Thymus (tissue), 11 donors: ENCODE measurements around the gene TSC22D3. TPM values are rescaled to one million over a fixed set of nuclear protein-coding genes. Genes with fewer than 3 reads are reported as not detected.

Experiments
- DNase-seq, 9 donors: peaks; one replicate each; pipeline ENCODE4 v3.0.0-alpha.2; 2013; ENCODE audit warnings: low spot score in 9 of 9, low read depth in 6 of 9, missing footprints in 1 of 9
- H3K27ac ChIP-seq, 2 donors: one replicate each; pipeline ENCODE4 v1.5.1; 2013; ENCODE audit warnings: control low read depth in 1 of 2, low read depth in 1 of 2, low read length in 1 of 2, mild to moderate bottlenecking in 1 of 2, moderate library complexity in 1 of 2
- H3K27me3 ChIP-seq, 2 donors: one replicate each; pipeline ENCODE4 v1.5.1; 2013; ENCODE audit warnings: low read length in 1 of 2; ENCODE audit not compliant: control insufficient read depth in 2 of 2, insufficient read depth in 1 of 2
- H3K36me3 ChIP-seq, 2 donors: one replicate each; pipeline ENCODE4 v1.5.1; 2013; ENCODE audit warnings: low read length in 1 of 2, mild to moderate bottlenecking in 1 of 2, moderate library complexity in 1 of 2; ENCODE audit not compliant: control insufficient read depth in 2 of 2, insufficient read depth in 2 of 2
- H3K4me1 ChIP-seq, 2 donors: one replicate each; pipeline ENCODE4 v1.5.1; 2013; ENCODE audit warnings: low read length in 2 of 2; ENCODE audit not compliant: control insufficient read depth in 2 of 2, insufficient read depth in 2 of 2
- H3K4me3 ChIP-seq, 2 donors: one replicate each; pipeline ENCODE4 v1.5.1; 2013; ENCODE audit warnings: low read length in 2 of 2, control low read depth in 1 of 2, mild to moderate bottlenecking in 1 of 2
- H3K9me3 ChIP-seq, 2 donors: one replicate each; pipeline ENCODE4 v1.5.1; 2013; ENCODE audit warnings: low read length in 1 of 2, mild to moderate bottlenecking in 1 of 2; ENCODE audit not compliant: control insufficient read depth in 2 of 2, insufficient read depth in 1 of 2
- WGBS: extraction: QIAGEN DNeasy Blood & Tissue Kit; methylation state at CpG from one replicate; pipeline ENCODE4 v1.1.7; 2013; 5-methylcytosine and 5-hydroxymethylcytosine counted together
- polyA plus RNA-seq: library from polyadenylated mRNA; stranded (reverse); fragments of 200-250 nt; gene quantifications from one replicate; pipeline ENCODE4 v1.2.3, GENCODE V29; 2013
- total RNA-seq: library from RNA; stranded (reverse); fragments of 120-200 nt; gene quantifications from one replicate; pipeline ENCODE4 v1.2.4, GENCODE V29; 2013
- donor health status: healthy.

The TSC22D3 gene
- total and polyA plus RNA-seq, 2 donors = 63.4 to 873 TPM

DNA sequence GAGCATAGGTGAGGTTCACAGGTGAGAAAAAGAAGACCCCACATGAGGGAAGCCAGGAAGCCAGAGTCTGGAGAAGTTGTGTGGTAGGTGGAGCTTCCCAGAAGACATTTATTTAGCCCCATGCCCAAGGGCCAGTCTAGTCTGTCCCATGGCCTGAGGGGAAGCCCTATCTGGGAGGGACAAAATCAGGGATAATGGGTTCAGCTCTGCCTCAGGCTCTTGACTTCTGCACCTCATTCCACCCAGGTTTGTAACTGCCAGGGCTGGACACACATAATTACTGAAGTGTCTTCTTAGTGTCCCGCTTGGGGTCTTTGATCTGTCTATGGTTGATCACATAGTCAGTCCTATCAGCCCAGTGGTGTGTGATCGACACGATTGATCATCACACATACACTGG lies 36.0 kb downstream of the TSC22D3 start:
- Histone ChIP-seq H3K36me3 (no peaks in the 10 kb centered on the region), H3K27ac (no peak overlapping the region), H3K4me3 (no peak overlapping the region), H3K27me3 (no peaks in the 10 kb centered on the region), H3K4me1 (peaks cover 19 to 32% of the 10 kb centered on the region in 2 donors), H3K9me3 (no peaks in the 10 kb centered on the region)
- DNase-seq = no peak
- WGBS = 99% methylated on average over 3 of the region's 3 CpGs

DNA sequence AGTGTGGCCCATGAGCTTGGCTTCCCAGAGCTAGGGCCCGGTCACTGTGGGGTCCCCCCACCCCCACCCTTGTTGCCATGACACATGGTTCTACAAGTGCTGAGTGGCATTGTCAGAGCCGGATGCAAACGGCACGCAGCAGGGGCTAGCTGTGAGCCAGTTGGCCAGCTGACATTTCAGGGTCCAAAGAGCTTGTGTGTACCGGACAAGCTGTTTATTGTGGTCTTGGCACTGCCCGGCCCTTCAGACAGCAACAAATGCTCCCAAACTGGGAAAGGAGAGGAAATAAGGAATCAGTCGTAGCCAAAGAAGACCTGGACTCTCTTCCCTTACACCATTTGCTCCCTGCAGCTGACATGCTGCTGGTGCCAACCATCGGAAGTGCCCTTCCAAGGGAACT lies 36.8 kb downstream of the TSC22D3 start:
- no peaks in the 10 kb centered on the region for H3K27me3 ChIP-seq
- H3K36me3 ChIP-seq = no peaks in the 10 kb centered on the region
- no peak overlapping the region for H3K27ac ChIP-seq
- H3K4me1 ChIP-seq = peaks cover 19 to 32% of the 10 kb centered on the region in 2 donors
- no peak for DNase-seq
- H3K9me3 ChIP-seq = no peaks in the 10 kb centered on the region
- 97% methylated on average over 8 of the region's 8 CpGs for WGBS
- H3K4me3 ChIP-seq = no peak overlapping the region

DNA sequence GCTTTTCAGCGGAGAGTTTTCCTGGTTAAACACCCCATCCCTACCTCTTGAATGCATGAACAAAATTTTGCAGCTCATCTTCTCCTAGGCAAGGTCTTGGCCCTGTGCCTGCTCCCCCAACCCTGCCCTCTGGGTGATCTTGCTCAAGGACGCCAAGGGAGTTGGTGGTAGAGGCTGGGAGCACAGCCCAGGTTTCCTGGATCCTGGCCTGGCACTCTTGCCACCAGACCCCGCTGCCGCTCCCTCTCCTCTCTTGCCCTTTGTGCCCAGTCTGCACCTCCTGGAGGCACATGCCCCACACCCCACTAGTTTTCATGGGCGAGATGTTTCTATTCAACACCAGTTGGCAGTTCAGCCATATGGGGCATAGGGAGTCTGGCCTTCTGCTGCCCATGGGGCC lies 37.3 kb downstream of the TSC22D3 start:
- over 99% methylated on average over 5 of the region's 5 CpGs for WGBS
- Histone ChIP-seq H3K4me1 (peaks cover 17 to 29% of the 10 kb centered on the region in 2 donors), H3K36me3 (no peaks in the 10 kb centered on the region), H3K27me3 (no peaks in the 10 kb centered on the region), H3K27ac (no peak overlapping the region), H3K9me3 (no peaks in the 10 kb centered on the region), H3K4me3 (no peak overlapping the region)
- DNase-seq = no peak

DNA sequence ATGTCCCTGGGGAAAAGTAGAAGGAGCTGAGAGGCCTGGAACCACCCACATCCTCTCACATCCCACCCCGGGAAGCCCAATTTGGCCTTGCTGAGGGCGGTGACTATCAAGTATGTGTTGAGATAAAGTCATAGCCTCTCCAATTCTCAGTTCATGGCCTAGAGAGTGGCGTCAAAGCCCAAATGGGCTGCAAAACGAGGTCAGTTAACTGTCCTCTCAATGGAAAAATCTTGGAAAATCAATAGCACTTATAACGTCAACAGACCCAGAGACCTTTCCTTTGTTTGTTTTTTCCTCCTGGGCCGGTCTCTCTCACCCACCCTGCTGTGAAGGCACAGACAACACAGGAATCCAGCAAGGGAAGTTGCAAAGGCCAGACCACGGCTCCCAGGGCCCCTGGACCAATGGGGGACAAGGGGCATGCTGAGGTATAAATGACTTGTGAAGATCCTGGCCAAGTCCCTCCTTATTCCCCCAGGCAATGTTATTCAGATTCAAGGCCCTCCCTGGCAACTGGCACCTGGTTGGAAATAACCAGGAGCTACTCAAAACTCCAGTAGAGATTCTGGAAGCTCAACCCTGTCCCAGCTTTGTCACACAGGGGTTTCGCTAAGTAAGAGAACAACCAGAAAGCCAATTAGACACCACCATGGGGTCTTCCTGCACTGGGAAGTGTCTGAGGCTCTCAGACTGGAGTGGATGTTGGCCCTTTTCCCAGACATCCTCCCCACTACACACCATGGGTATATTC lies 38.6 kb downstream of the TSC22D3 start:
- Histone ChIP-seq H3K4me1 (peaks cover 10 to 17% of the 10 kb centered on the region in 2 donors), H3K27ac (no peak overlapping the region)

DNA sequence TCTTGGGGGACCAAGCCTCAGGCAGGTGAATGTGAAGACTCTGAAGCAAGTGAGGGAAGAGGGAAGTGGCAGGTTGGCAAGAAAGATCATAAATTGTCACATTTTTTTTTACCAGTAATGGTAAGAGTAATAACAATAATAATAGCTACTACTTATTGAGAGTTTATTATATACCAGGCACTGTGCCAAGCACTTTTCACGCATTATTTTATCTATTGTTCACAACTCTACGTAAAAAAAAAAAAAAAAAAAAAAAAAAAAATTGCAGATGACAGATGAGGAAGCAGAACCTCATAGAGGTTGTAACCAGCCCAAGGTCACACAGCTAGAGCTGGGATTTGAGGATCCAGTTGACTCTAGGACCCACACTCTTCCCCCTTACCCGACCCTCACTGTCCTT lies 40.9 kb downstream of the TSC22D3 start:
- peaks cover 0 to 5% of the 10 kb centered on the region in 2 donors for H3K4me1 ChIP-seq
- H3K27ac ChIP-seq = no peak overlapping the region
- no peaks in the 10 kb centered on the region for H3K9me3 ChIP-seq
- H3K36me3 ChIP-seq = no peaks in the 10 kb centered on the region
- no peak overlapping the region for H3K4me3 ChIP-seq
- 99% methylated on average over 3 of the region's 3 CpGs for WGBS
- H3K27me3 ChIP-seq = no peaks in the 10 kb centered on the region
- no peak for DNase-seq

More for the DNA sequence above, 38.6 kb downstream of the TSC22D3 start:
- Histone ChIP-seq H3K4me3 (no peak overlapping the region), H3K36me3 (no peaks in the 10 kb centered on the region), H3K9me3 (no peaks in the 10 kb centered on the region), H3K27me3 (no peaks in the 10 kb centered on the region)
- WGBS = 94% methylated on average over 8 of the region's 8 CpGs
- DNase-seq = no peak

DNA sequence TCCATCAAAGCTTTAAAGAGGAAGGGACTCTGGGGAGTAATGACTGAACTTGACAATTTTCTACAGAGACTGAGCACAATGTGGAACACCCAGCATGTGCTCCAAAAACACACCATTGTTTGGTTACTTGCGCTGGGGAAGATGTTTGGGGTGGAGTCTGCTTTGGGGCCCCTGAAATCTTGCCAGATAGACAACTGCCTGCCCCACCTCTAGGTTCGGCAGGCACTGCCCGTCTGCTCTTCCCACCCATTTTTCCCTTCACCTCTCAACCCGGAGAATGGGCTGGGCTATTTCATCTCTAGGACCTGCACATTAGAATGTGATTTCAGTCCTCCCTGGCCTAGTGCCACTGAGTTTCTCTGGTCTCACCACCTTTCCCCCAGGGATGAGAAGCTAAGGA lies 41.9 kb downstream of the TSC22D3 start:
- peaks cover 0 to 5% of the 10 kb centered on the region in 2 donors for H3K4me1 ChIP-seq
- no peaks in the 10 kb centered on the region for H3K9me3 ChIP-seq
- no peak overlapping the region for H3K4me3 ChIP-seq
- H3K27ac ChIP-seq = no peak overlapping the region
- 96% methylated on average over 4 of the region's 4 CpGs for WGBS
- DNase-seq = no peak
- no peaks in the 10 kb centered on the region for H3K36me3 ChIP-seq
- H3K27me3 ChIP-seq = no peaks in the 10 kb centered on the region

DNA sequence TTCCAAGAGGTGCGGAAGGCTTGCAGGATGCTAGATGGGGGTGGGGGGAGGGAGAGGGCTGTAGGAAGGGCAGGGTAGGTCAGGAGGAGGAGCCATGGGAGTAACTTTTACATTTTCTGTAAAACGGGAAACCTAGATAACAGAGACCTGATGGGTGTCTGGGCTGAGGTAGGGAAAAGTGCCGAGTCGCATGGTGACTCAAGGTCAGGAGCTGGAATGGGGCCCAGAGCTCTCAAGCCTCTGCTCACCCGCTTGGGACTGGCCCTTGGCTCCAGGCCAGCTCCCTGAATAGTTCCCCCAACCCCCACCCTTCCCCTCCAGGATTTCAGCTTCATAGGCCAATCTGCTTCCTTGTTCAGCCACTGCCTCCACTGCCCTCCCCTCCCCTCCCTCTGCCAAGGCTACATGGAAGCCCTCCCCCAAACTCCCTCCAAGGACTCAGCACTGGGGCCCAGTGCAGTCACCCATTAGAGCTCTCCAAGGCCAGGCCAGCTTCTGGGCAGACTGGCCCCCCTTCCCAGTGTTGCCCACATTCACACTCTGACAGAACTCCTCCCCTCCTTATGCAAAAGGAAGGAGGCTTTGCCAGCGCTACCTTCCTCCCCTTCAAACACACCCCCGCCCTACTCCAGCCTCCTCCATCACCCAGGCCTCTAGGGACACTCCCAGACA lies 43.6 kb downstream of the TSC22D3 start:
- Histone ChIP-seq H3K27ac (no peak overlapping the region), H3K9me3 (no peaks in the 10 kb centered on the region), H3K4me1 (peaks cover 0 to 5% of the 10 kb centered on the region in 2 donors), H3K36me3 (no peaks in the 10 kb centered on the region), H3K4me3 (no peak overlapping the region), H3K27me3 (no peaks in the 10 kb centered on the region)
- no peak for DNase-seq
- 90% methylated on average over 7 of the region's 7 CpGs for WGBS

DNA sequence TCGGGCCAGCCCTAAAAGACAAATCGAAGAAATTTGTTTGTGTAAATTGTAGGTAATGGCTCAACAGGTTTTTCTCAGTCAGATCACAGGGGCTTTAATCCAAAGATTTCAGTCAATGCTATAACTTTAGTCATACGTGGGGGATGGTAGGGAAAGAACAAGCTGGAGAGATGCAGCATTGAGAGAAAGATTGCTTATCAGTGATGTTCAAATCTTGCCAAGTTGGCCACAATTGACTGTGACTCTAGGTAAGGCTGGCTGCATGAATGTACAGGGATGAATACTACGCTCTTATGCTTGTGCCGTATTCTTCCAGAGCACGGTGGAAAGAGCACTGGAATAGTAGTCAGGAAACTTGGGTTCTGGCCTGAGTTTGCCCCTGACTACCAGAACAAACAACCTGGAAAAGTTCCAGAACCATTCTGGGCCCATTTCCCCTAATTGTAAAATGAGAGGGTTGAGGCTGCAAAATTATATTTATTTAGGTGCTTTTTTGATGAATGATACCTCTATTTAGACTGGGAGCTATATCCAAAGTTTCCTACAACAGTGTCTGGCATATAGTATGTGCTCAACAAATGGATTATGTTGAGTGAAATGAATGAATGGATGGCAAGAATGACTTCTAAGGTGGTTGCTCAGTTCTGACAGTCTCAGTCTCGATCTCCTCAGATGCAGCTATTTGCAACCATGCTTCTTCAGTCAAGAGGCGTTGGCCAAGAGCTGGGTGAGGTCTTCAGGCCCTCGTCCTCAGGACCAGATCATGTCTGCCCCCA lies 44.4 kb downstream of the TSC22D3 start:
- Histone ChIP-seq H3K36me3 (no peaks in the 10 kb centered on the region), H3K9me3 (no peaks in the 10 kb centered on the region), H3K27ac (no peak overlapping the region), H3K4me1 (peaks cover 0 to 5% of the 10 kb centered on the region in 2 donors), H3K4me3 (no peak overlapping the region), H3K27me3 (no peaks in the 10 kb centered on the region)
- 95% methylated on average over 9 of the region's 9 CpGs for WGBS
- no peak for DNase-seq

DNA sequence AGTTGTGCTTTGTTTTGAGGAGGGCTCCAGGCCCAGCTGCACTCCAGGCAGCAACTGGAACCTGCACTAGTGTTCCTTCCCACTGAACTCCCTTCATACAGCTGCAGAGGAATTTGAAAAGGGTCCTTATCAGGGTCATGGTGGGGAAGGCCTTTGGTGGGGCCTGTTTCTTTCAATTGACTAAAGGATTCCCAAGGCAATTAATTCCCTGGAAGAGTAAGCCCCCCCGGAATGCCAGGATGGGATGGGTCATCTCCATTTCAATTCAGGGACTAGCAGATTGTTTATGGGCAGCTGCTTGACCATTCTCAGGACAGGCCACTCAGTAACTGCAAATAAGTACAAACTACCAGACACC lies 45.3 kb downstream of the TSC22D3 start:
- DNase-seq = no peak
- H3K36me3 ChIP-seq = no peaks in the 10 kb centered on the region
- H3K27ac ChIP-seq = no peak overlapping the region
- 93% methylated on average over 1 of the region's 1 CpG for WGBS
- H3K27me3 ChIP-seq = no peaks in the 10 kb centered on the region
- peaks cover 0 to 5% of the 10 kb centered on the region in 2 donors for H3K4me1 ChIP-seq
- H3K4me3 ChIP-seq = no peak overlapping the region
- H3K9me3 ChIP-seq = no peaks in the 10 kb centered on the region
